ENCODE measurements around the gene TMEM201. TPM values are rescaled to one million over a fixed set of nuclear protein-coding genes. Genes with fewer than 3 reads are reported as not detected.

The TMEM201 gene
- total and polyA plus RNA-seq, 2 of the 8 experiments (the other 6 are each of a cell fraction or from before 2014, with no cell fraction given) = 8.2 to 27.1 TPM

DNA sequence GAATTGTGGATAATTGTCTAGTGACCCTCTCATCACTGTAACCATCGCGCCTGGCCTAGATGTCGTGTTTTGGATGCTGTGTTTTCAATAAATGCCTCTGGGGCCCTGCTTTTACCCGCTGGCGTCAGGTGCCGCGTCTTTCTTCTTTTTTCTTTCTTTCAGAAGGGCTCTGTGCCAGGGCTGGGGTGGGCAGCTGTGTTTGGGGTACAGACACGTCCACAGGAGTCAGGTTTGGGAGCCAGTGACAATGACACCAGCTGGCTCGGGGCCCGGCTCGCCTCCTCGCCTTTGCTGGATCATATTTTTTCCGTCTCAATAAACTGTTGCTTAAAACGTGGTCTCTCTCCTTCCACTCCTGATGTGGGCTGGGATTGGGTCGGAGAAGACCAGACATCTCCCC, 16.1 kb downstream of the TMEM201 start (continued):
- TF ChIP-seq, protein P1, sequence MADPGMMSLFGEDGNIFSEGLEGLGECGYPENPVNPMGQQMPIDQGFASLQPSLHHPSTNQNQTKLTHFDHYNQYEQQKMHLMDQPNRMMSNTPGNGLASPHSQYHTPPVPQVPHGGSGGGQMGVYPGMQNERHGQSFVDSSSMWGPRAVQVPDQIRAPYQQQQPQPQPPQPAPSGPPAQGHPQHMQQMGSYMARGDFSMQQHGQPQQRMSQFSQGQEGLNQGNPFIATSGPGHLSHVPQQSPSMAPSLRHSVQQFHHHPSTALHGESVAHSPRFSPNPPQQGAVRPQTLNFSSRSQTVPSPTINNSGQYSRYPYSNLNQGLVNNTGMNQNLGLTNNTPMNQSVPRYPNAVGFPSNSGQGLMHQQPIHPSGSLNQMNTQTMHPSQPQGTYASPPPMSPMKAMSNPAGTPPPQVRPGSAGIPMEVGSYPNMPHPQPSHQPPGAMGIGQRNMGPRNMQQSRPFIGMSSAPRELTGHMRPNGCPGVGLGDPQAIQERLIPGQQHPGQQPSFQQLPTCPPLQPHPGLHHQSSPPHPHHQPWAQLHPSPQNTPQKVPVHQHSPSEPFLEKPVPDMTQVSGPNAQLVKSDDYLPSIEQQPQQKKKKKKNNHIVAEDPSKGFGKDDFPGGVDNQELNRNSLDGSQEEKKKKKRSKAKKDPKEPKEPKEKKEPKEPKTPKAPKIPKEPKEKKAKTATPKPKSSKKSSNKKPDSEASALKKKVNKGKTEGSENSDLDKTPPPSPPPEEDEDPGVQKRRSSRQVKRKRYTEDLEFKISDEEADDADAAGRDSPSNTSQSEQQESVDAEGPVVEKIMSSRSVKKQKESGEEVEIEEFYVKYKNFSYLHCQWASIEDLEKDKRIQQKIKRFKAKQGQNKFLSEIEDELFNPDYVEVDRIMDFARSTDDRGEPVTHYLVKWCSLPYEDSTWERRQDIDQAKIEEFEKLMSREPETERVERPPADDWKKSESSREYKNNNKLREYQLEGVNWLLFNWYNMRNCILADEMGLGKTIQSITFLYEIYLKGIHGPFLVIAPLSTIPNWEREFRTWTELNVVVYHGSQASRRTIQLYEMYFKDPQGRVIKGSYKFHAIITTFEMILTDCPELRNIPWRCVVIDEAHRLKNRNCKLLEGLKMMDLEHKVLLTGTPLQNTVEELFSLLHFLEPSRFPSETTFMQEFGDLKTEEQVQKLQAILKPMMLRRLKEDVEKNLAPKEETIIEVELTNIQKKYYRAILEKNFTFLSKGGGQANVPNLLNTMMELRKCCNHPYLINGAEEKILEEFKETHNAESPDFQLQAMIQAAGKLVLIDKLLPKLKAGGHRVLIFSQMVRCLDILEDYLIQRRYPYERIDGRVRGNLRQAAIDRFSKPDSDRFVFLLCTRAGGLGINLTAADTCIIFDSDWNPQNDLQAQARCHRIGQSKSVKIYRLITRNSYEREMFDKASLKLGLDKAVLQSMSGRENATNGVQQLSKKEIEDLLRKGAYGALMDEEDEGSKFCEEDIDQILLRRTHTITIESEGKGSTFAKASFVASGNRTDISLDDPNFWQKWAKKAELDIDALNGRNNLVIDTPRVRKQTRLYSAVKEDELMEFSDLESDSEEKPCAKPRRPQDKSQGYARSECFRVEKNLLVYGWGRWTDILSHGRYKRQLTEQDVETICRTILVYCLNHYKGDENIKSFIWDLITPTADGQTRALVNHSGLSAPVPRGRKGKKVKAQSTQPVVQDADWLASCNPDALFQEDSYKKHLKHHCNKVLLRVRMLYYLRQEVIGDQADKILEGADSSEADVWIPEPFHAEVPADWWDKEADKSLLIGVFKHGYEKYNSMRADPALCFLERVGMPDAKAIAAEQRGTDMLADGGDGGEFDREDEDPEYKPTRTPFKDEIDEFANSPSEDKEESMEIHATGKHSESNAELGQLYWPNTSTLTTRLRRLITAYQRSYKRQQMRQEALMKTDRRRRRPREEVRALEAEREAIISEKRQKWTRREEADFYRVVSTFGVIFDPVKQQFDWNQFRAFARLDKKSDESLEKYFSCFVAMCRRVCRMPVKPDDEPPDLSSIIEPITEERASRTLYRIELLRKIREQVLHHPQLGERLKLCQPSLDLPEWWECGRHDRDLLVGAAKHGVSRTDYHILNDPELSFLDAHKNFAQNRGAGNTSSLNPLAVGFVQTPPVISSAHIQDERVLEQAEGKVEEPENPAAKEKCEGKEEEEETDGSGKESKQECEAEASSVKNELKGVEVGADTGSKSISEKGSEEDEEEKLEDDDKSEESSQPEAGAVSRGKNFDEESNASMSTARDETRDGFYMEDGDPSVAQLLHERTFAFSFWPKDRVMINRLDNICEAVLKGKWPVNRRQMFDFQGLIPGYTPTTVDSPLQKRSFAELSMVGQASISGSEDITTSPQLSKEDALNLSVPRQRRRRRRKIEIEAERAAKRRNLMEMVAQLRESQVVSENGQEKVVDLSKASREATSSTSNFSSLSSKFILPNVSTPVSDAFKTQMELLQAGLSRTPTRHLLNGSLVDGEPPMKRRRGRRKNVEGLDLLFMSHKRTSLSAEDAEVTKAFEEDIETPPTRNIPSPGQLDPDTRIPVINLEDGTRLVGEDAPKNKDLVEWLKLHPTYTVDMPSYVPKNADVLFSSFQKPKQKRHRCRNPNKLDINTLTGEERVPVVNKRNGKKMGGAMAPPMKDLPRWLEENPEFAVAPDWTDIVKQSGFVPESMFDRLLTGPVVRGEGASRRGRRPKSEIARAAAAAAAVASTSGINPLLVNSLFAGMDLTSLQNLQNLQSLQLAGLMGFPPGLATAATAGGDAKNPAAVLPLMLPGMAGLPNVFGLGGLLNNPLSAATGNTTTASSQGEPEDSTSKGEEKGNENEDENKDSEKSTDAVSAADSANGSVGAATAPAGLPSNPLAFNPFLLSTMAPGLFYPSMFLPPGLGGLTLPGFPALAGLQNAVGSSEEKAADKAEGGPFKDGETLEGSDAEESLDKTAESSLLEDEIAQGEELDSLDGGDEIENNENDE (IDR thresholded peaks at IDR 0.05; ENCODE audit: insufficient replicate concordance, low read length) = no peak
- TF ChIP-seq JUND (IDR thresholded peaks at IDR 0.05; ENCODE audit: low read length) = no peak
